ENCODE results near the gene TAF1D.

DNA sequence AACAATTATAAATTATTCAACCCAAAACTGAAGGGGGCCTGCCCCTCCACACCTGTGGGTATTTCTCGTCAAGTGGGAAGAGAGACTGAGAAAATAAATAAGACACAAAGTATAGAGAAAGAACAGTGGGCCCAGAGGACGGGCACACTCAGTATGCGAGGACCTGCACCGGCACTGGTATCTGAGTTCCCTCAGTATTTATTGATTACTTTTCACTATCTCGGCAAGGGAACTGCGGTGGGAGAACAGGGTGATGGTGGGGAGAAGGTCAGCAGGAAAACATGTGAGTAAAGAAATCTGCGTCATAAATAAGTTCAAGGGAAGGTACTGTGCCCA lies 3.3 kb upstream of the TAF1D start:
- TF ChIP-seq POLR2A (IDR thresholded peaks at IDR 0.05) (no peak), POLR2AphosphoS5 (IDR thresholded peaks at IDR 0.05) (no peak), EP300 (IDR thresholded peaks at IDR 0.05) (no peak)
- TF ChIP-seq, protein P1, sequence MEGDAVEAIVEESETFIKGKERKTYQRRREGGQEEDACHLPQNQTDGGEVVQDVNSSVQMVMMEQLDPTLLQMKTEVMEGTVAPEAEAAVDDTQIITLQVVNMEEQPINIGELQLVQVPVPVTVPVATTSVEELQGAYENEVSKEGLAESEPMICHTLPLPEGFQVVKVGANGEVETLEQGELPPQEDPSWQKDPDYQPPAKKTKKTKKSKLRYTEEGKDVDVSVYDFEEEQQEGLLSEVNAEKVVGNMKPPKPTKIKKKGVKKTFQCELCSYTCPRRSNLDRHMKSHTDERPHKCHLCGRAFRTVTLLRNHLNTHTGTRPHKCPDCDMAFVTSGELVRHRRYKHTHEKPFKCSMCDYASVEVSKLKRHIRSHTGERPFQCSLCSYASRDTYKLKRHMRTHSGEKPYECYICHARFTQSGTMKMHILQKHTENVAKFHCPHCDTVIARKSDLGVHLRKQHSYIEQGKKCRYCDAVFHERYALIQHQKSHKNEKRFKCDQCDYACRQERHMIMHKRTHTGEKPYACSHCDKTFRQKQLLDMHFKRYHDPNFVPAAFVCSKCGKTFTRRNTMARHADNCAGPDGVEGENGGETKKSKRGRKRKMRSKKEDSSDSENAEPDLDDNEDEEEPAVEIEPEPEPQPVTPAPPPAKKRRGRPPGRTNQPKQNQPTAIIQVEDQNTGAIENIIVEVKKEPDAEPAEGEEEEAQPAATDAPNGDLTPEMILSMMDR (IDR thresholded peaks at IDR 0.05): no peak

Data from sigmoid colon (tissue), 4 donors.